ENCODE measurements around the gene TAS1R1.

TAS1R1 gene

DNA sequence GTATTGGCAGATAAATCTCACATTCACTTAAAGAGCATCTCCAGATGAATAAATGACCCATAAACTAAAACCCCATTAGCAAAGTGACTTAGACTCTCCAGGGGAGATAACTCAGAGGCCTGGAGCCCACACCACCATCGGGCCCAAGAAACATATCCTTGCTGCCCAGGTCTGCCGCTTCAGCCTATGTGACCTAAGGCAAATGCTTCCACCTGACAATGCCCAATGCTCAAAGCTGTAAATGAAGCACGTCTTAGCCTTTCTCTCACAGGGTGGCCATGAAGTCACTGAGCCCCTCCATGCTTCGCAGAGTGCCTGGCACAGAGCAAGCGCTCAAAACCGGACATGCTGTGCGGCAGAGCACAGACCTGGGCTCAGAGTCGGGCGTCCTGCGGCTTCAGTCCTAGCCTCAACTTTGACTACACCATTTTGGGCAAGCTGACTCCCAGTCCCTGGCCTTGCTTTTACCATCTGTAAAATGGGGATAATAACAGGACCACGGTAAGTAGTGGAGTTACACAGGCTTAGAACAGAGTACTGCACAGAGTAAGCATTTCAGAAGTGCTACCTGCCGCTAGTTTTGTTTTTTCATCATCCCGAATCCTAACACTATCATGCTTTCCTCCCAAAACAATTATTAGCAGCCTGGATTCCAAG lies 24.5 kb upstream of the TAS1R1 start:
- TF ChIP-seq CTCF (IDR thresholded peaks at IDR 0.05; ENCODE audit: control insufficient read depth, insufficient read depth, low read depth, low read length, missing control alignments), result no peak
- no peak for DNase-seq (ENCODE audit: low read depth)
- no peak overlapping the region for H3K4me3 ChIP-seq (ENCODE audit: control insufficient read depth, low read depth, low read length)

- TF ChIP-seq CTCF (IDR thresholded peaks at IDR 0.05; ENCODE audit: control insufficient read depth, insufficient read depth, low read depth, low read length, missing control alignments), result no peak
- H3K4me3 ChIP-seq (ENCODE audit: control insufficient read depth, low read depth, low read length), result no peak overlapping the region
- DNase-seq (ENCODE audit: low read depth), result no peak
Observed at GRCh38 chr1:6531996-6532395, 23.1 kb upstream of the TAS1R1 start.

DNA sequence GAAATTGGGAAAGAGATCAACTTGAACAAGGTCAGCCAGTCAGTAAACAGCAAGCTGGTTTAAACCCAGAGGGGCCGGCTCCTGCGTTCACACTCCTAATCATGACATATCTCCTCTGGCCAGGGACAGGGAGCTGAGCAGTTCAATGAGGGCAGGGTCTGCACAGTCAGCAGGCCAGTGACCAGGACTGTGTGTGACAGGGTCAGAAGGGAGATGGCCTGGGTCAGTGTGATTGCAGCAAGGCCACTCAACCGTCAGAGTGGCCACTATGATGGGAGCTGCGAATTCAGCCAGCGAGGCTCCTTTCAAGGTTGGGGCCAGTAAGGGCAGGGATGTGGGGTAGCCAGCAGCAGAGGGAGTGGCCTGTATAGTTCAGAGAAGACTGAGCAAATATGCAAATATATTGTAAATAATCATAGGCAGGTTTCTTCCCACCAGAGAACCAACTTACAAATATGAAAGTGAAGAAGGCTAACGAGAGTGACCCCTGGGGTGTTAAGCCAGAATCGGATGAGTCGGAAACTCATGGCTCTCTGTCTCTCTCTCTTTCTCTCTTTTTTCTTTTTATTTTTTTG lies 20.8 kb upstream of the TAS1R1 start:
- no peak for TF ChIP-seq CTCF (IDR thresholded peaks at IDR 0.05; ENCODE audit: control insufficient read depth, insufficient read depth, low read depth, low read length, missing control alignments)
- H3K4me3 ChIP-seq (ENCODE audit: control insufficient read depth, low read depth, low read length), result no peak overlapping the region
- no peak for DNase-seq (ENCODE audit: low read depth)

GRCh38 chr1:6535214-6535613 lies 19.9 kb upstream of the TAS1R1 start:
- no peak for DNase-seq (ENCODE audit: low read depth)
- no peak for TF ChIP-seq CTCF (IDR thresholded peaks at IDR 0.05; ENCODE audit: control insufficient read depth, insufficient read depth, low read depth, low read length, missing control alignments)
- H3K4me3 ChIP-seq (ENCODE audit: control insufficient read depth, low read depth, low read length), result no peak overlapping the region

DNA sequence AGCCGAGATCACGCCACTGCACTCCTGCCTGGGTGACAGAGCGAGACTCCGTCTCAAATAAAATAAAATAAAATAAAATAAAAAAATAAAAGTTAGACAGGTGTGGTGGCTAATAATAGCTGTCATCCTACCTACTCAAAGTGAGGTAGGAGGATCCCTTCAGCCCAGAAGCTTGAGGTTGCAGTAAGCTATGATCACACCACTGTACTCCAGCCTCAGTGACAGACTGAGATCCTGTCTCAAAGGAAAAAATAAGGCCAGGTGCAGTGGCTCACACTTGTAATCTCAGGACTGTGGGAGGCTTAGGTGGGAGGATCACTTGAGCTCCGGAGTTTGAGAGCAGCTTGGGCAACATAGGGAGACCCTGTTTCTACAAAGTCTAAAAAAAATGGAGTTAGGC lies 18.8 kb upstream of the TAS1R1 start:
- no peak for DNase-seq (ENCODE audit: low read depth)

DNA sequence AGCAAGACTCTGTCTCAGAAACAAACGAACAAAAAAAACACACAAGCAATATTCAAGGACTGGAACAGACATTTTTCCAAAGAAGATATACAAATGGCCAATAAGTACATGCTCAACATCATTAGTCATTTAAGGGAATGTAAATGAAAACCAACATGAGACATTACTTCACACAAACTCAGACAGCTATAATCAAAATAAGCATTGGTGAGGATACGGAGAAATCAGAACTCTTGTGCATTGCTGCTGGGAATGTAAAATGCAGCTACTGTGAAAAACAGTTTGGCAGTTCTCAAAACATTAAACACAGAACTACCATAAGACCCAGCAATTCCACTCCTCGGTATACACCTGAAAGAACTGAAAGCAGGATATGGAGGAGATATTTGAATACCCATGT lies 16.2 kb upstream of the TAS1R1 start:
- TF ChIP-seq CTCF (IDR thresholded peaks at IDR 0.05; ENCODE audit: control insufficient read depth, insufficient read depth, low read depth, low read length, missing control alignments), result no peak
- no peak for DNase-seq (ENCODE audit: low read depth)
- H3K4me3 ChIP-seq (ENCODE audit: control insufficient read depth, low read depth, low read length), result no peak overlapping the region

More for the DNA sequence above, 18.8 kb upstream of the TAS1R1 start:
- TF ChIP-seq CTCF (IDR thresholded peaks at IDR 0.05; ENCODE audit: control insufficient read depth, insufficient read depth, low read depth, low read length, missing control alignments), result no peak
- H3K4me3 ChIP-seq (ENCODE audit: control insufficient read depth, low read depth, low read length), result no peak overlapping the region
